HG02981 (cell line): Measurements from ENCODE around the gene FXYD1.

Source experiments
- ATAC-seq: cut with Tn5 transposase; IDR thresholded peaks from one replicate; pipeline ENCODE4 v1.9.1; 2021; ENCODE audit warnings: mild to moderate bottlenecking, moderate library complexity; ENCODE audit not compliant: unreplicated experiment

The FXYD1 gene

GRCh38 chr19:35184267-35184666, 45.6 kb downstream of the FXYD1 start:
- no peak for ATAC-seq

GRCh38 chr19:35184884-35185283, 46.3 kb downstream of the FXYD1 start:
- ATAC-seq = no peak
